GM18861 (cell line): ENCODE measurements around the gene KIF6.
"Not testable (repeated sequence)": the region's sequence is repeated elsewhere in the genome, so short reads cannot be mapped to it uniquely, and the experiment has no call there.

ENCODE experiments used
- ATAC-seq: cut with Tn5 transposase; IDR thresholded peaks from one replicate; pipeline ENCODE4 v1.9.1; 2021; ENCODE audit not compliant: unreplicated experiment

KIF6 gene

DNA sequence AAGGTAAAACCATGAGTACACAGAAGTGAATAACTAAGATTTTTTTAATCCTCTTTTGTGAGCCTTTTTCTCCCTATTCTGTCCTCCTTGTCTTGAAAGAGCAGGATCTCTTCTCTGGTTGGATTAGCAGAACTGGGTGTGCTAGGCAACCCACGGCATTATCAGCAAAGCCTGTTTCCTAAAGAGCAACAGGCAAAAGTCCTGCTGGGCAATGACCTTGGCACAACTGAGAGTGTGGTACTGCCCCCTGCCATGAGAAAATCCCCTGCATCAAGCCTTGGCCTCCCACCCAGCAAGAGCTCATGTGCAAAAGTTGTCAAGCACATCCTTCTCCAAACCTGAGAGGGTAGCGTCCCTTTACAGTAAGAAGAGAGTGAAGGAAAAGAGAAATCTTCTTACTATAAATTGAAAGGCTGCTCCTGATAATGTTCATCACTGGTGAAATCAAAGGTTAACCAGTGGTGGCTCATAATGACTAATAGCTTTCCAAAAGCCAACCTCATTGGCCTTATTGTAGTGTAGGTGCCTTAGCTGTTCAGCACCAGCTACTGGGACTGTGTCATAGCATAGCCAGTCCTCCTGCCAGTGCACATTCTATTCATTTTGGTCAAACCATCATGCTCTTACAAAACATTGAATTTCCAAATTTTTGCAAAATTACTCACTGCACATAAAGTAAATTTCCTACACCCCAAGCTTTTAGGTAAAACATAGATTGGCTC is 17.1 kb downstream of the KIF6 start:
- ATAC-seq, result no peak

DNA sequence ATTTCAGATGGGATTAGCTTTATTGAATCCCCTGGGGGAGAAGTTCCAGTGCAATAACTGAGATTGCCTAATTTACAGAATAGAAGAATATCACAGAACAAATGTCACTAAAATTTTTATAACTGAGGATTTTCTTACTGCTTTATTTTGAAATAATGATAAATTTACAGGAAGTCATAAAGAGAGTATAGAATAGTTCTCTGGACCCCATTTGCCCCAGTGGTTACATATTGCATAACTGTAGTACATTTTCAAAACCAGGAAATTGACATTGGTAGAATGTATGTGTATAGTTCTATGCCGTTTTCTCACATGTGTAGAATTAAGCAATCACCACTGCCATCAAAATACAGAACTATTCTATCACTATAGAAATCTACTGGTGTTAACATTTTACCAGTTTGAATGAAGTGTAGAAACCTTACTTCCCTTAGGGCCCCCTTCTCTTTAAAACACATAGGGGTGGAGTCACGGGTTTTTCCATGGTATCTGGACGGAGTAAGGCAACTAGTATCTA is 18.3 kb downstream of the KIF6 start:
- no peak for ATAC-seq

DNA sequence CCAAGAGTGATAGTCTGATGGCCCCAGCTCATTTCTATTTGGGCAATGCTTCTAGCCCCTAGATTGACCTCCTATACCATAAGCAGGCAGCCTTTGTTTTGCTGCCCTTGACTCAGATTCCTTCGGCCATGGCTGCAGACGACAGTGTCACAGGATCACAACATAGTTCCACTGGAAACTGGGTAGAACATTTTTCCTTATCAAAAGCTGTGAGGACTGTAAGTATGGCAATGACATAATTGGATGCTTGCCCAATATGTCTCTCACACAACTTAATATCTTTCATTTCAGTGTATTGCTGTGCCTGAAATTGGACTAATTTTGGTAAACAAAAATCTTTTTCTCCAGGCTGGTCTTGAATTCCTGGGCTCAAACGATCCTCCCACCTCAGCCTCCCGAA is 22.9 kb downstream of the KIF6 start:
- no peak for ATAC-seq

DNA sequence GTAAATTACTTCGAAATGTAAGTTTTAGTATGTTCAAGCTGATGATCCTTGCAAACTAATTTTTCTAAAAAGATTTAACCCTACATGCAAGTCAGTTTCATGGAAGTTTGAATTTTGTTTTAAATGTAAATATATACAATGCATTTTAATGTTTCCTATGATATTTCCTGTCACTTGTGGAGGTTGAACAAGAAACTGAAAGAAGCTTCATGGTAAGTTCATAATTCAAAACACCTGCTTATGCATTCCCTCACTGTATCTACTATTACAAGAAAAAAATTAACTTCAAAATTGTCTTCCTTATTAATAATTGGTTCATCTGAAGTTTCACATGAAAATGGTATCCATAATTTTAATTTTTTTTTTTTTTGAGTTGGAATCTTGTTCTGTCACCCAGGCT is 24.8 kb downstream of the KIF6 start:
- ATAC-seq, result no peak

DNA sequence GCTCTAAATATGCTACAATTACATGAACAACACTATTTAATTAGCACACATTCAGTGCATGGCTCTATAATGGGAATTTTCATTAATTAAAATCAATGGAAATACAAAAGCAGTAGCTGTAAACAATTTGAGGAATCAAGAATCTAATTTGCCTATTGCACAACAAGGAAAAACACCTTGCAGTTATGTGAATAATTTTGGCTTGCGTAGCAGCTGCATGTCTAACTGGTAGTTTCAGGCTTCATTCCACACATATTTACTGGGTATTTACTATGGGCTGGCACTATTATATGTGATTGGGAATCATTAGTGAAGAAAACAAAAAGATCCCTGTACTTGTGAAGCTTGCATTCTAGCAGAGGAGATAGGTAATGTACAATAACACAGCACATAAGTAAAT is 26.4 kb downstream of the KIF6 start:
- ATAC-seq, result no peak

DNA sequence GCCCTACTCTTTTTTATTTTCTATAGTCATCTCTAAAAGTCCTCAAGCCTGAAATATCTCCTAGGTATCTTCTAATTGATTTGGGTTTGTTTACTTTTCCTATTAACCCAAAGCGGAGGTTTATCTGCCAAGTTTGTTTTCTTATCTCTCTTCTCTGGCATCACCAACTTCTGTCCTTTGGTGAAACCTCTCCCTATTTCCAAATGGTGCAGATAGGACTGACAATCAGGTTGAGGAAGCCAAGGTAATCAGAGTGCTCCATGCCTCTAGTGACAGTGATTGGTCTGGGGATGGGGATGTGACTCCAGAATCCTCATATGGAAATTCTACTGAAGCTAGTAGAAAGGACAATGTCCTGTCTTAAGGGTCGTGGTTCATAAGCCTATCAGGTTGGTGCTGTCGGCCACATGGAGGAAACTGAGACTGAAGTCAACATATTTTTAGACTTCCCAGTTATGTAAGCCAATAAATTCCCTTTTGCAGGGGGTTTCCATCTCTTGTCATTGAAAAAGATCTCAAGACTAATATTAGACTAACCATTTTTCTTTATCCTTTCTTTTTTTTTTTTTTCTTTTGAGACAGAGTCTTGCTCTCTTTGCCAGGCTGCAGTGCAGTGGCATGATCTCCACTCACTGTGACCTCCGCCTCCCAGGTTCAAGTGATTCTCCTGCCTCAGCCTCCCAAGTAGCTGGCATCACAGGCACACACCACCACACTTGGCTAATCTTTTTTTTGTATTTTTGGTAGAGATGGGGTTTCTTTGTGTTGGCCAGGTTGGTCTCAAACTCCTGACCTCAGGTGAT is 28.0 kb downstream of the KIF6 start:
- ATAC-seq, result no peak

DNA sequence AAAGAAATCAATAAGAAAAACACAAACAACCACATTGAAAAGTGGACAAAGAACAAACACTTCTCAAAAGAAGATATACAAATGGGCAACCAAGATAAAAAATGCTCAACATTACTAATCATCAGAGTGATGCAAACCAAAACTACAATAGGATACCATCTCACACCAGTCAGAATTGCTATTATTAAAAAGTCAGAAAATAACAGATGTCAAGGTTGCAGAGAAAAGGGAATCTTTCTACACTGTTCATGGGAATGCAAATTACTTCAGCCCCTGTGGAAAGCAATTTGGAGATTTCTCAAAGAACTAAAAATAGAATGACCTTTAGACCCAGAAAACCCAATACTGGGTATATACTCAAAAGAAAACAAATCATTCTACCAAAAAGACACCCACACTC is 29.8 kb downstream of the KIF6 start:
- ATAC-seq, result no peak

DNA sequence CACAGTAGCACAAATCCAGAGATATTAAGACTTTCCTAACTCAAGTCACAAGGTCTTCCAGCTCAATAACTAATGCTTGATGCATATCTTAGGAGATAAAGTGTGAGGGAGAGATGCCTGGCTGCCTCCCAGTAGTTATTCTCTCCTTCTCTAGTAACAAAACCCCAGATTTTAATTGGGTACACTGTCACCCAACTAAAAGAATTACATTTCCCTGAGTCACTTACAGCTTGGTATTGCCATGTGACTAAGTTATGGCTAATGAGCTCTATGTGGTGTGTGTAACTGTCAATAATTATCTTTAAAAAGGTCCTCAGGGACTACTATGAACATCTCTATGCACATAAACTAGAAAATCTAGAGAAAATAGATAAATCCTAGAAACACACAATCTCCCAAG is 32.0 kb downstream of the KIF6 start:
- no peak for ATAC-seq

DNA sequence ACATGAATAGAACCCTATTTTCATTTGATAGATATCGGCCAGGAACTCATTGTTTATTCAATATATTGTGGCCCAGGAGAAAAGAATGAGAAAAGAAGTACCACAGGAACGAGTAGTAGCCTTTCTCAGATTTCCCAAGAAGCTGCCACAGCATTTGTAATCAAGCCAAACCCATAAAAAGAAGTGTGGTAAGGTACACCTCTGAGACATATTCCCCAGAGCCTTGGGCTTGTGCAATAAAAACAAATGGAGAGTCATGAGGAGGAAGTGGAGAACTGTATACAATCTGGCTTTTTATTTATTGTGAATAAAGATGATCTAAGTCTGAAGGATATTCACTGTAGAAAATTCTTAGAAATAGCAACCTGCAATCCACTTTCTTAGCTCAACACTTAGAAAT is 36.7 kb downstream of the KIF6 start:
- no peak for ATAC-seq

DNA sequence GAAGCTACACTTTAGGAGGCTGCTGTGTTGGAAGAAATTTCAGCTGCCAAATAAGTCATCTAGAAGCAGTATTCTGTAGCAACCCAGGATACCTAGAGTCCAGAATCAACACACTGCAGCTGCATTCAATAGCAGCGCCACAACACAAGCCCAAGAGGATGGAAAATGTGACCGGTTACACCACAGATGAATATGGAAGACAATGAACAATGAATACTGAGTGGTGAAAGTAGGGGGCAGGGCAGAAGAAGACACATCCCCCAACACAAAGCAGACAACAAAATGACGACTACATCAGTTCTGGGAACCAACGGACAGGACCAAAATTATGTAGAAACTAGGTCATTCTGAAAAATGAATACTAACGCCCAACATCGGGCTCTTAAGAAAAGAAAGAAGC is 38.2 kb downstream of the KIF6 start:
- no peak for ATAC-seq

DNA sequence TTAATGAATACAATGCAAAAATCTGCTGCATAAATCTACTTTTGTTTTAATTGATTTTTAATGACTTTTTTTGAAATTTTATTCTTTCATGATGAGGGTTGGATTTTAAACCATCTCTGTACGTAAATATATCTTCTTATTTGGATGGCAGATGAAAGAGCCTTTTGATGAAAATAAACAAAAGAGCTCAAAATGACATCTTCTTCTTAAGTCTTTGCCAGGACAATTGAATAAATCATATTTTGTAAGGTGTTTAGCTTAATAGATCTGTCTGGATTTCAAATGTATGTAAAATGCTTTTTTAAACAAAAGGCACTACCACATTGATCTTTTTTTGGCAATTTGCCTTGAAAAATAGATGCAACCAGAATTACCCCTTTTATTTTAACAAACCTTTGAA is 39.3 kb downstream of the KIF6 start:
- ATAC-seq, result no peak

DNA sequence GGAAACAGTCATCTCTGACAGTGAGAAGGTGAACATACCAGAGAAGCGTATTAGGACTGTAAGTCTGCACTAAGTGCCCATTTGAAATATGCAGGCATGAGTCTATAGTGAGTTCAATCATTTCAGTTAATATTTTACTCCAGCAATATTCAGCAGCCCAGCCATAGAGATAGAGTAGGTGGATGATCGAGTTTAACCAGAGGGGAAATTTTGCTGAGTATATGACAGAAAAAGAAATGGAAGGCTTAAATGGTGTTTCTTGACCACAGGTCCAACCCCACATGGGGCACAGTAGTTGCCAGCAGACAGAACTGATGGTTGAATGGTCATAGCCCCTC is 39.8 kb downstream of the KIF6 start:
- no peak for ATAC-seq

DNA sequence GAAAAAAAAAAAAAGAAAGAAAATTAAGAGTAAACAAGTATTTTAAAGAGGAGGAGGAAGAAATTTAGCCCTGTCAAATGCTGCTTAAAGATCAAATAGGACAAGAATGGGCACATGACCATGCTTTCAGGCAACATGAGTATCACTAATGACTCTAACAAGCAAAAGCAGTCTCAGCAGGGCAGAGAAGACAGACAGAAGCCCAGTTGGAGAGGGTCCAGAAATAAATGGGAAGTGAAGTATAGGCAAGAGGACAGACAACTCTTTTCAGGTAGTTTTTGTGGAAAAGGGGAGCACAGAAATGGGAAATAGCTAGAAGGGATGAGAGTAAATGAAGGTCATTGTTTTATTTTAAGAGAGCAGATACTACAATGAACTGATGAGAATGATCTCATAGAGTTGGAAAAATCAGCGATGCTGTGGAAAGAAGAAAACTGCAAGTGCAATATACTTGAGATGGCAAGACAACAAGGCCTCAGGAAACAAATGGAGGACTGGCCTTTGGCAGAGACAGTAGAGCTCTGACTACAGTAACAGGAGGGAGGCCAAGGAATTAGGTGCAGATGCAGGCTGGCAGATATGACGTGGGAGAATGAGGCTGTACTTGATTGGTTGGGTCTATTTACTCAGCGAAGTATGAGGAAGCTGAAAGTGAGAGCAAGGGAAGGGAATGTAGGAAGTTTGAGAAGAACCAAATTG is 40.3 kb downstream of the KIF6 start:
- ATAC-seq, result no peak

DNA sequence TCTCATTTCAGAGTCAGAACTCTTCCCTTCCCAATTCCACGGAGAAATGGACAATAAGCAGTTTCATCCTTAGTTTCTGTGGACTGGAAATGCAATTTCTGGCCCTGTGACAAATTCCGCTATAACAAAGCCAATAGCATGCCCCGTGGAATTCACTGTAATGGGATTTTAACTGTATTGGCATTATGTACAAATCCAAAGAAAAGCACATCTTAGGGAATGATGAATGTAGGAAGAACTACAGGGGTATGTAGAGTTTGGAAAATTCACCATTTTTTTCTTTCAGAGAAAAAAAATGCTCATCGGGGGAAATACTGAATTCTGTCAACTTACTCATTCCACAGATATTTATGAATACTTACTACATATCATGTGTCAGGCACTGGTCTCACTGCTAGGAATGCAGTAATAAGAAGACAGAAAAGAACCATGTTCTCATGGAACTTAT is 43.5 kb downstream of the KIF6 start:
- no peak for ATAC-seq

DNA sequence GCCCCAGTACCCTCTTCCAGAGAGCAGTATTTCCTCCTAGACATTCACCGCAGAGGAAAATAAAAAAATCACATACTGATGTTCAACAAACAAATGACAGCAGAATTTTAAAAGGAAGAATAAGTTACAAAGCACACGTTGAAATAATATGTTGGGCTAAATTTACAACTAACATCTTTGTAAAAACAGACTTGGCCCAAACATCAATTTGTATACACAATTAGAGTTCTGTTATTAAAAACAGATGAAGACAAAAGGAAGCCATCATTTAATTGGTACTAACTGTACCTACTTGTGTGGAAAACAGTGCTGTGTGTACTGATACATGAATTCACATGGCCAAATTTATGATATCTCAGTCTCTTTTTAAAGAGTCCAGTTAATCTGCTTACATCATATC is 46.3 kb downstream of the KIF6 start:
- no peak for ATAC-seq

DNA sequence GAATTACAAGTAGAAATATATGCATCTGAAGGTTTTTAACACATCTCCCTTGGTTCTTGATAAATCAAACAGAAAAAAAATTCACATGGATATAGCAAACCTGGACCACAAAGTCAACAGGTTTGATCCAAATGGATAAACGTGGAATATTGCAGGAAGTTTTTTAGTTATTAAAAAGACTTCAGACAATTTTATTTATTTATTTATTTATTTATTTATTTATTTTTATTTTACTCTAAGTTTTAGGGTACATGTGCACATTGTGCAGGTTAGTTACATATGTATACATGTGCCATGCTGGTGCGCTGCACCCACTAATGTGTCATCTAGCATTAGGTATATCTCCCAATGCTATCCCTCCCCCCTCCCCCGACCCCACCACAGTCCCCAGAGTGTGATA is 47.9 kb downstream of the KIF6 start:
- ATAC-seq, result not testable (repeated sequence)

DNA sequence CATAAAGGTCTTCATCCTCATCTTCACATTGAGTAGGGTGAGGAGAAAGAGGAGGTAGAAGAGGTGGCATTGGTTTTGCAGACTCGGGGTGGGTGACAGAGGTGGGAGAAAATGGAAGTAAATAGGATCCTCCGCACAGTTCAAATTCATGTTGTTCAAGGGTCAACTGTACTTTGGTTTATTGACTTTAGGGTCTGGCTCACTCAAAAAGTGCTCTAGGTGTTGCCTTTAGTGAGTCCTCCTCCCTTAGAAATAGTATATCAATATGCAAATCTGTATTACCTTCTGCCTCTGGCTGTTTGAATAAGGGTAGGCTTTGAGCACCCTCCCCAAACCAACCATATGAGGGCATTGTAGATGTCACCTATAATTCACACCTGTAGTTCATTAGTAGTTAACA is 54.7 kb downstream of the KIF6 start:
- no peak for ATAC-seq

DNA sequence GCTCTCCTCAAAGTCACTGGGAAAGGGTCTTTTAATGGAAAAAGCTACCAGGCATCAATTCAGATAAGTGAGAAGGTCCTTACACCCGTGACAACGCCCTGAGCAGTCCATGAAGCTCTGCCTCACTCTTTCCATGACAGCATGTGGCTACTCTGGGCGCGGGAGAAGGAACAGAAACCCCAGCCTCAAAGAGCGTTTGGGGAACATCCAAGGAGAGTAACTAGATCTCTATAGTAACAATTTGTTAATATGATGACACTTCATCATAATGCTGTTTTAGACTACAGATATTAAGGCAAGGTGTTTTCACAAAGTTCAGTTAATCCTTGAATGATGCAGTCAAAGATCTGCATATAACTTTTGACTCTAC is 55.2 kb downstream of the KIF6 start:
- no peak for ATAC-seq

DNA sequence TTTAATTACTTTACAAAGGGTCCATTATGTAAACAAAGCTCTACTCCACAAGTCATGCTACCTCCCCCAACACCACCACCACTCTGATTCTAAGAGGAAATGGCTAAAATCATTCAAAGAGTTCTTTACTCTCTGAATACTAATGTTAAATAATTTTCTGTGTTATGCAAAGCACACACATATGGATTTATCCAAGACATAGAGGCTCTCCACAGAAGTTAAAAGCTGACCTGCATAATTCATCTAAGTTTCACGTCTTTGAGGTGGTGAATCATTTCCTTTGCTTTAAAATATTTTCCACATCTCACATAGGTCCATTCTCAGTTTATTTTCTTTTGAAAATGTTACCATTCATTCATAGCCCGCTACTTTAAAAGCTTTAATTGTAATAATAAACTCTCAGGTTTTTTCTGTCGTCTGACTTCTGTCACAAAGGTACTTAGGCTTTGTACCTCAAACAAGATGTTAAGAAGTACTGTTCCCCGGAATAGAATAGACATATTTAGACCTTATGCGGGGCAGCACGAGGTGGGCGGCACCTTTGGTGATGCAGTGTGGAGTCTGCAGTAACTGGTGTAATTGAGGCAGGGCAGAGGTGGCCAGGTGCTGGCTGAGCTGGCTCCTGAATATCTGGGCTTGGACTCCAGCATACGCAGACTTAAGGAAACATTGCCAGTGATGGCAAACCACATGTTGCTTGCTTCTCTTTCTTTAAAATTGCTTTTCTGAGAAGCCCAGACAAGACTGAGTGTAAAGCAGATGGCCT is 55.8 kb downstream of the KIF6 start:
- ATAC-seq, result no peak

DNA sequence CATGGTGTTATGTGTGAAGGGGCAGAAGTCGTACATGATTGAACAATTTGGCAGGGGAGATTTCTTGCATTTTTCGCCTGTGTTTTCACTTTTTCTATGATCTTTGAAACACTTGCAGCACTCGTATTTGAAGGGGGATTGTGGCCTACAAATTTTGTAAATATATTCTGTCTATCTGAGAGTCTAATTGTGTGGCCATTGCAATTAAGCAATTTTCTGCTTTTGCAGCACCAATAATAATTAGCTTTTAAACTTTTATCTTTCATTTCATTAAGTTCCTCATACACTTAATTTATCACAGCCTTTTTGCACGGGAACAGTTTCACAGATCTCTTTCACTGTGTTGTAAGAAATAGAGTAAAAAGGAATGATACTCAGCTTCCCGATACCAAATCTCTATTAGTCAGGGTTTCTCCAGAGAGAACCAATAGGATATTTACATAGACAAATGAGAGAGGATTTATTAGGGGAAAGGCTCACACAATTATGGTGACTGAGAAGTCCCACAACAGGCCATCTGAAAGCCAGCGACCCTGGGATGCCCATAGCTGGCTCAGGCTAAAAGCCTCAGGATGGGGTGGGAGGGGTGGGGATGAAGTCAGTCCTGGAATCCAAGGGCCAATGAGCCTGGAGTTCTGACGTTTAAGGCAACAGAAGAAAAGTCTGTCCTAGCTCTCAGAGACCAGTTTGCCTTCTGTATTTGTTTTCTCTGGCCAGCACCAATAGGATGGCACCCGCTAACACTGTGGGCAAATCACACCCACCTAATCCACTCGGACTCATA is 58.3 kb downstream of the KIF6 start:
- no peak for ATAC-seq
